Measurements from ENCODE around the gene ACADVL. TPM values are rescaled to one million over a fixed set of nuclear protein-coding genes. Genes with fewer than 3 reads are reported as not detected.

The ACADVL gene
- total and polyA plus RNA-seq, 7 experiments from 2014 or later: 75.3 to 390 (median 335) TPM

DNA sequence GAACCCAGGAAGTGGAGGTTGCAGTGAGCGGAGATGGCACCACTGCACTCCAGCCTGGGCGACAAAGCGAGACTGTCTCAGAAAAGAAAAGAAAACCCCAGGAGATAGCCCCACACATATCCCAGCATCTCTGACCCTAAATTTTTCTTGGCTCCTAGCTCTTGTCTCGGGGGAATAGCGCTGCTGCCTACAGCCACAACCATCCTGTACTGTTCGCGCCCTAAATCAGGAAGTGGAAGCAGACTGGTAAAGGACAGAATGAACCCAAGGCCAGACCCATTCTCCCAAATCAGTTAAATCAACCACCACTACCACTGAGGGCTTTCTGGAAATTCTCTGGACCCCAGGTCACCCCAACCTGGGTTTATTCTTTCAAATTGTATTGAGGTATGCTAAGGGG lies 30.1 kb downstream of the ACADVL start:
- Mint-ChIP-seq H3K9me3 (no peaks in the 10 kb centered on the region), H3K27me3 (peaks cover 0 to 4% (median 0%) of the 10 kb centered on the region in 5 donors), H3K4me3 (peak overlapping the region; percentile 85 to 97 (median 94)), H3K36me3 (peaks cover 7 to 18% (median 13%) of the 10 kb centered on the region in 5 donors), H3K27ac (peak overlapping the region in 8 of 9 donors; percentile 69 to 100 (median 94)), H3K4me1 (peaks cover 28 to 55% (median 42%) of the 10 kb centered on the region in 7 donors)
- ChIA-PET CTCF (interaction anchor here (0.6 to 1.0 kb wide), 2 partner anchors 29 to 204 kb away, joined by 3 to 4 read pairs; no protein-coding TSS in a partner anchor), POLR2A (interaction anchor here (1.0 to 3.8 kb wide), 3 partner anchors 9 to 236 kb away, joined by 3 to 78 read pairs (median 9); partner anchors contain the start of genes DVL2, GABARAP and PHF23)
- peaks cover 8 to 31% (median 8%) of the 10 kb centered on the region in 3 experiments for H3K36me3 ChIP-seq (ENCODE audit: control insufficient read depth in 2 of 3, insufficient read depth in 3 of 3, low read length in 3 of 3)
- no peaks in the 10 kb centered on the region for H3K27me3 ChIP-seq (ENCODE audit: control insufficient read depth in 2 of 2, insufficient read depth in 2 of 2, low read length in 2 of 2)
- ATAC-seq (no peak), DNase-seq (peak in 1 of 9 donors; percentile 5)
- no peaks in the 10 kb centered on the region for H3K9me3 ChIP-seq (ENCODE audit: control insufficient read depth in 2 of 3, low read length in 3 of 3)
- peak overlapping the region; percentile 91 for H3K4me3 ChIP-seq (ENCODE audit: low read length)
- peaks cover 22 to 32% of the 10 kb centered on the region in 2 donors for H3K4me1 ChIP-seq (ENCODE audit: control insufficient read depth in 2 of 2, insufficient read depth in 2 of 2, low read length in 2 of 2)
- peak overlapping the region; percentile 94 for H3K27ac ChIP-seq (ENCODE audit: low read depth, low read length)
- intact Hi-C loops (cut with micrococcal nuclease): loop anchor here (5.0 kb wide), 3 partner anchors 152 to 437 kb away; partner anchors contain the start of genes FGF11 (in 1 of the 2), TMEM102 (in 1 of the 2), TMEM256 (in 1 of the 2) and TP53 (in 1 of the 2)

DNA sequence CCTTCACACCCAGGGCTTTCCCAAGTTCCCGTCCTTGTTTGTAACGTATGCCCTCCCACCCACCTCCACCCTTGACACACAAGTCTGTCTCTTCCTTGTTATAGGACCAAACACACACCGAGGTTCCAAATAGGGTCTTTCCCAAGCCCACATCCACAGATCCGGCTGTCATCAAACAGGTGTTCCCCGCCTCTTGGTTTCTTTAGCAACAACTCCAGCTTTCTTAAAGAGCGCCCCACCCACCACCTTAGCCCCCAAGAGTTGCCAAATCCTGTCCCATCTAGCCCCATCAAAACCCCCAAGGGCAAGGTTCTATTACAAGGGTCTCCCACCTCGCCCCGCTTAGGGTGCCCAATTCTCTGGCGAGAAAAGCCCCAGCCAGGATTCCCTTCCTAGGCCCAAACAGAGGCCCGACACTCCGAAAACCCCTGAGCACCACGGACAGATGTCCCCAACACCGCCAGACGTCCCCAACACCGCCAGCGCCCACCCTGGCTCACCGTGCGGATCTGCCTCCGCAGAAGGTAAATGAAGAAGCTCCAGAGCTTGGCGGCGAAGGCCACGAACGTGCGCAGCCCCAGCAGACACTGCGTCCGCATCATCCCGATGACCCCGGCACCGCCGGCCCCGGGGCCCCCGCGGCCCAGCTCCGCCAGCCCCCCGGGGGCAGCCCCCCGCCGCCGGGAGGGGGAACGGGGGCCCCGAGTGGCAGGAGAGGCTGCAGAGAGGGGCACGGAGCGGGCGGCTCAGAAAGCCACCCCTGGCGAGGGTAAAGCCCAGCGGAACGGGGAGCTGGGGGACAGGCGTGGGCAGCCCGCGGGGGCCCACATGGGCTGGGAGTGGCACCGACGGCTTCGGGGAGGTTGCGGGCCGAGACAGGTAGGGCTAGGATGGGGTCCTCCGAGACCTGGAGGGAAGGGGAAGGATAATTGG lies 31.2 kb downstream of the ACADVL start:
- Histone ChIP-seq H3K4me3 (ENCODE audit: low read length) (peak overlapping the region; percentile 91), H3K27me3 (ENCODE audit: control insufficient read depth in 2 of 2, insufficient read depth in 2 of 2, low read length in 2 of 2) (no peaks in the 10 kb centered on the region), H3K36me3 (ENCODE audit: control insufficient read depth in 2 of 3, insufficient read depth in 3 of 3, low read length in 3 of 3) (peaks cover 4 to 38% (median 7%) of the 10 kb centered on the region in 3 experiments), H3K27ac (ENCODE audit: low read depth, low read length) (peak overlapping the region; percentile 94), H3K9me3 (ENCODE audit: control insufficient read depth in 2 of 3, low read length in 3 of 3) (no peaks in the 10 kb centered on the region), H3K4me1 (ENCODE audit: control insufficient read depth in 2 of 2, insufficient read depth in 2 of 2, low read length in 2 of 2) (peaks cover 22 to 32% of the 10 kb centered on the region in 2 donors)
- Mint-ChIP-seq H3K36me3 (peaks cover 7 to 18% (median 13%) of the 10 kb centered on the region in 5 donors), H3K27ac (peak overlapping the region; percentile 82 to 100 (median 97)), H3K9me3 (no peaks in the 10 kb centered on the region), H3K4me1 (peaks cover 29 to 56% (median 42%) of the 10 kb centered on the region in 7 donors), H3K27me3 (peaks cover 0 to 4% (median 0%) of the 10 kb centered on the region in 5 donors), H3K4me3 (peak overlapping the region; percentile 85 to 98 (median 96))
- POLR2A ChIA-PET: interaction anchor here (0.6 to 3.8 kb wide), 11 partner anchors 10 to 436 kb away, joined by 3 to 78 read pairs (median 3); partner anchors contain the start of genes ACADVL, DLG4, DVL2 and GABARAP
- intact Hi-C loops (cut with micrococcal nuclease): loop anchor here (5.0 kb wide), 3 partner anchors 151 to 436 kb away; partner anchors contain the start of genes FGF11 (in 1 of the 2), TMEM102 (in 1 of the 2), TMEM256 (in 1 of the 2) and TP53 (in 1 of the 2)
- CTCF ChIA-PET: interaction anchor here (1.2 kb wide), 1 partner anchor 9 kb away, joined by 4 read pairs; the partner anchor contains the start of gene GABARAP
- peak in 2 of 9 donors; percentile 29 to 64 for DNase-seq
- no peak for ATAC-seq

DNA sequence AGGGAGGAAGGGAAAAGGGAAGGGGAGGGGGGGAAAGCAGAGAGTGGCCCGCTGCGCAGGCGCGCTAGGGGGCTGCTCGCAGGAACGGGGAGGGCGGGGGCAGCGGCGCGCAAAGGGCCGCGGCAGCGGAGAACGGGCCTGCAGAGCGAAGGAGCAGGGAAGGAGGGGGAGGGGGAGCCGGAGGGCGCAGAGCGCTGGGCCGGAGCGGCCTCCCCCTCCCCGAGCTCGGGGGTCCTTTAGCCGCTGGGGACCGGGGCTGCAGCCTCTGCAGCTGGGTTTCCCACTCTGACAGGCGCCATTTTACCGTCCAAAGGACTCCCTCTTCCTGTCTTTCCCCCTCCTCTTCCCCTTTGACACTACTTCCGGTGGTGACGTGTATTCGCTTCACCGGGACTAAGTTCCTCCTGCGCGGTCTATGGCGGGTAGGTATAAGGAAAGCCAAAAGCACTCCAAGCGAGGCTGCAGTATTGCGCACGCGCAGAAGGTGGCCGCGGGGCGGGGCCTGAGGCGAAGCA lies 32.0 kb downstream of the ACADVL start, which contains the start of gene CTDNEP1:
CTDNEP1 (minus strand) TSS at position 74 of the 515 bp plus-strand sequence. CDS start 438 bp downstream, outside the sequence.
- Mint-ChIP-seq H3K9me3 (no peaks in the 10 kb centered on the region), H3K4me3 (peak within 1 kb of the TSS; percentile 85 to 98 (median 96)), H3K27ac (peak within 1 kb of the TSS; percentile 95 to 100 (median 99)), H3K36me3 (peaks cover 4 to 17% (median 7%) of the 10 kb centered on the region in 5 donors), H3K4me1 (peaks cover 29 to 55% (median 42%) of the 10 kb centered on the region in 7 donors), H3K27me3 (peaks cover 0 to 4% (median 0%) of the 10 kb centered on the region in 5 donors)
- intact Hi-C loops (cut with micrococcal nuclease): loop anchor here (1.0 to 5.0 kb wide), 19 partner anchors 10 to 593 kb away; partner anchors contain the start of genes EIF5A (in 2 of the 2), PHF23 (in 2 of the 2), POLR2A (in 2 of the 2) and SENP3 (in 2 of the 2)
- ATAC-seq (peak; percentile 91), DNase-seq (peak; percentile 98 to 100 (median 99))
- no peaks in the 10 kb centered on the region for H3K9me3 ChIP-seq (ENCODE audit: control insufficient read depth in 2 of 3, low read length in 3 of 3)
- peaks cover 22 to 32% of the 10 kb centered on the region in 2 donors for H3K4me1 ChIP-seq (ENCODE audit: control insufficient read depth in 2 of 2, insufficient read depth in 2 of 2, low read length in 2 of 2)
- H3K27ac ChIP-seq (ENCODE audit: low read depth, low read length): peak within 1 kb of the TSS; percentile 94
- POLR2A ChIA-PET: interaction anchor here (0.6 to 3.8 kb wide), 12 partner anchors 11 to 435 kb away, joined by 3 to 78 read pairs (median 3); partner anchors contain the start of genes ACADVL, DLG4, DVL2 and GABARAP
- CTCF ChIA-PET: interaction anchor here (1.2 kb wide), 1 partner anchor 10 kb away, joined by 4 read pairs; the partner anchor contains the start of gene GABARAP
- H3K27me3 ChIP-seq (ENCODE audit: control insufficient read depth in 2 of 2, insufficient read depth in 2 of 2, low read length in 2 of 2): no peaks in the 10 kb centered on the region
- peaks cover 0 to 38% (median 0%) of the 10 kb centered on the region in 3 experiments for H3K36me3 ChIP-seq (ENCODE audit: control insufficient read depth in 2 of 3, insufficient read depth in 3 of 3, low read length in 3 of 3)
- H3K4me3 ChIP-seq (ENCODE audit: low read length): peak within 1 kb of the TSS; percentile 91

DNA sequence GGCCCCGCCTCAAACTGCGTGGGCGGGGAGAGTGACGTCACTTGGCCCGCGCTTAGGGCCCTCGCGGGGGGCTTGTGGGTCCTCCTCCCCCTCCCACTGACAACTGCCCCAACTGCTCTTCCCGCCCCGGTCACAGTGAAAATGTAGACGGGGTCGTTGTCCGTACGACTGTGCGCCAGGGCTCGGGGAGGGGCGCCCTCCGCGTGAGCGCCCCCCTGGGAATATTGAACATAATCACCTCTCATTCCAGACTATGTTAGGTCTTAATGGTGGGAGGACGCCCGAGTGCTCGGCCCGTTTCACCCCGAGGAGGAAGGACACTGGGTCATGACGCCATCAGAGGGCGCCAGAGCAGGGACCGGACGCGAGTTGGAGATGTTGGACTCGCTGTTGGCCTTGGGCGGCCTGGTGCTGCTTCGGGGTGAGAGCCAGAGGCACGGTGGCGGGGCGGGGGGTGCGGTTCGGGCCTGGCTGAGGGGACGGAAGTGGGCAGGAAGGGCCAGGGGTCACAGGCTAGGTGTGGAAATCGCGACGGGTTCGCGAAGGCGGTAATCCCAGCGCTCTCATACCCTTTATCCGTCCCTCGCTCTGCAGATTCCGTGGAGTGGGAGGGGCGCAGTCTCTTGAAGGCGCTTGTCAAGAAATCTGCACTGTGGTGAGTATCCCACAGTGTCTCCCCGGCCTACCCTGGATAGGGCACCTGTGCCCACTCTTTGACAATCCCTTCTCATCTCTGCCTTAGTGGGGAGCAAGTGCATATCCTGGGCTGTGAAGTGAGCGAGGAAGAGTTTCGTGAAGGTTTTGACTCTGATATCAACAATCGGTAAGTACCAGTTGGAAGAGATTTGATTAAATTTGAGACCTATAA lies 32.7 kb downstream of the ACADVL start, which contains the start of gene ELP5:
ELP5 (plus strand) TSS at position 40 of the 868 bp plus-strand sequence; CDS start at position 376, 336 bp downstream.
- Histone ChIP-seq H3K36me3 (ENCODE audit: control insufficient read depth in 2 of 3, insufficient read depth in 3 of 3, low read length in 3 of 3) (peaks cover 0 to 41% (median 0%) of the 10 kb centered on the region in 3 experiments), H3K4me3 (ENCODE audit: low read length) (peak within 1 kb of the TSS; percentile 91), H3K4me1 (ENCODE audit: control insufficient read depth in 2 of 2, insufficient read depth in 2 of 2, low read length in 2 of 2) (peaks cover 22 to 32% of the 10 kb centered on the region in 2 donors), H3K27me3 (ENCODE audit: control insufficient read depth in 2 of 2, insufficient read depth in 2 of 2, low read length in 2 of 2) (no peaks in the 10 kb centered on the region), H3K27ac (ENCODE audit: low read depth, low read length) (peak within 1 kb of the TSS; percentile 94), H3K9me3 (ENCODE audit: control insufficient read depth in 2 of 3, low read length in 3 of 3) (no peaks in the 10 kb centered on the region)
- H3K27me3 Mint-ChIP-seq: peaks cover 0 to 4% (median 0%) of the 10 kb centered on the region in 5 donors
- H3K9me3 Mint-ChIP-seq: no peaks in the 10 kb centered on the region
- peak within 1 kb of the TSS; percentile 85 to 98 (median 96) for H3K4me3 Mint-ChIP-seq
- peaks cover 29 to 51% (median 42%) of the 10 kb centered on the region in 7 donors for H3K4me1 Mint-ChIP-seq
- peak; percentile 69 for ATAC-seq
- intact Hi-C loops (cut with micrococcal nuclease): loop anchor here (1.0 to 5.0 kb wide), 19 partner anchors 9 to 592 kb away; partner anchors contain the start of genes EIF5A (in 2 of the 2), PHF23 (in 2 of the 2), POLR2A (in 2 of the 2) and SENP3 (in 2 of the 2)
- DNase-seq: peak in 5 of 9 donors; percentile 73 to 90 (median 83)
- CTCF ChIA-PET: interaction anchor here (1.2 kb wide), 1 partner anchor 10 kb away, joined by 4 read pairs; the partner anchor contains the start of gene GABARAP
- POLR2A ChIA-PET: interaction anchor here (0.6 to 3.8 kb wide), 5 partner anchors 11 to 435 kb away, joined by 3 to 78 read pairs (median 4); partner anchors contain the start of genes ACADVL, DLG4, GABARAP and MPDU1
- H3K27ac Mint-ChIP-seq: peak within 1 kb of the TSS; percentile 95 to 100 (median 99)
- peaks cover 4 to 19% (median 6%) of the 10 kb centered on the region in 5 donors for H3K36me3 Mint-ChIP-seq

DNA sequence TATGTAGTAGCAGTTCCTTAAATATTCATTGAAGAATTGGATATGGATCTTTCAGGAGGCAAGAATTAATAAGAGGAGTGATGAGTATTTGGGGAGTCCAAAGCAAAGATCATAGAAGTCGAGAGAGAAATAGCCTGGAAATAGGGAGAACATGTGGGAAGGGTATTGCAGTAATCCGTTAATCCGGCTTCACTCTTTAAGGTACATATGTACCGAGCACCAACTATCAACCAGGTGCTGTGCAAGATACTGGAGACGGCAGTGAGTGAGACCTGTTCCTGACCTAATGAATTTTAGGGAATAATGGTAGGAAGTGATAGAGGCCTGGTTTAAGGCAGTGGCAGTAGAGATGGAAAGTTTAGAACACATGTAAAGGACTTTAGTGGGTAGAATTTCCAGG lies 33.3 kb downstream of the ACADVL start:
- H3K9me3 Mint-ChIP-seq: no peaks in the 10 kb centered on the region
- H3K36me3 Mint-ChIP-seq: peaks cover 4 to 19% (median 6%) of the 10 kb centered on the region in 5 donors
- H3K9me3 ChIP-seq (ENCODE audit: control insufficient read depth in 2 of 3, low read length in 3 of 3): no peaks in the 10 kb centered on the region
- ATAC-seq (no peak), DNase-seq (no peak)
- intact Hi-C loops (cut with micrococcal nuclease): loop anchor here (2.0 to 5.0 kb wide), 5 partner anchors 149 to 592 kb away; partner anchors contain the start of genes FGF11 (in 1 of the 2), TMEM102 (in 1 of the 2), TMEM256 (in 1 of the 2) and TP53 (in 1 of the 2)
- CTCF ChIA-PET: no interaction called here
- peaks cover 0 to 43% (median 0%) of the 10 kb centered on the region in 3 experiments for H3K36me3 ChIP-seq (ENCODE audit: control insufficient read depth in 2 of 3, insufficient read depth in 3 of 3, low read length in 3 of 3)
- H3K4me1 Mint-ChIP-seq: peaks cover 29 to 51% (median 42%) of the 10 kb centered on the region in 7 donors
- peak overlapping the region; percentile 82 to 98 (median 94) for H3K4me3 Mint-ChIP-seq
- peak overlapping the region; percentile 95 to 100 (median 99) for H3K27ac Mint-ChIP-seq
- peak overlapping the region; percentile 94 for H3K27ac ChIP-seq (ENCODE audit: low read depth, low read length)
- H3K27me3 ChIP-seq (ENCODE audit: control insufficient read depth in 2 of 2, insufficient read depth in 2 of 2, low read length in 2 of 2): no peaks in the 10 kb centered on the region
- H3K27me3 Mint-ChIP-seq: peaks cover 0 to 4% (median 0%) of the 10 kb centered on the region in 5 donors
- peaks cover 22 to 32% of the 10 kb centered on the region in 2 donors for H3K4me1 ChIP-seq (ENCODE audit: control insufficient read depth in 2 of 2, insufficient read depth in 2 of 2, low read length in 2 of 2)
- POLR2A ChIA-PET: interaction anchor here (1.4 kb wide), 1 partner anchor 43 kb away, joined by 6 read pairs; no protein-coding TSS in a partner anchor
- peak overlapping the region; percentile 91 for H3K4me3 ChIP-seq (ENCODE audit: low read length)

All from naive thymus-derived CD4-positive, alpha-beta T cell (primary cell).